Embryonic facial prominence (tissue), 1 donor: ENCODE results near the gene ARHGEF37.

ENCODE experiments used
- DNase-seq: peaks from one replicate; pipeline ENCODE4 v3.0.0-alpha.2; 2016; ENCODE audit errors: extremely low spot score

ARHGEF37 gene

DNA sequence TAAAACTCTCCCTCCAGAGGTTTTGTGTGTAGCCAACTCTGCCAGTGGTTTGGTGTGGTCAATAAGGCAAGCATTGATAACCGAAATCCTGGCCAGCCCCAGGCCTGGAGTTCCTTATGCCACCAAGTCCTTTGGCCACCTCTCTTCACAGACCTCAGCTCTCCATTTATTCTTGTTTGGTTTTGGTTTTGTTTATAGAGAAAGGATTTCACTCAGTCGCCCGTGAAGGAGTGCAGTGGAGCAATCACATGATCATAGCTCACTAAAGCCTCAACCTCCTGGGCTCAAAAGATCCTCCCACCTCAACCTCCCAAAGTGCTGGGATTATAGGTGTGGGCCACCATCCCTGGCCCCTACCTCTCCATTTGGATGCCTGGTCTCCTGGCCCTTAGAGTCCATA lies 93.4 kb downstream of the ARHGEF37 start:
- no peak for DNase-seq

DNA sequence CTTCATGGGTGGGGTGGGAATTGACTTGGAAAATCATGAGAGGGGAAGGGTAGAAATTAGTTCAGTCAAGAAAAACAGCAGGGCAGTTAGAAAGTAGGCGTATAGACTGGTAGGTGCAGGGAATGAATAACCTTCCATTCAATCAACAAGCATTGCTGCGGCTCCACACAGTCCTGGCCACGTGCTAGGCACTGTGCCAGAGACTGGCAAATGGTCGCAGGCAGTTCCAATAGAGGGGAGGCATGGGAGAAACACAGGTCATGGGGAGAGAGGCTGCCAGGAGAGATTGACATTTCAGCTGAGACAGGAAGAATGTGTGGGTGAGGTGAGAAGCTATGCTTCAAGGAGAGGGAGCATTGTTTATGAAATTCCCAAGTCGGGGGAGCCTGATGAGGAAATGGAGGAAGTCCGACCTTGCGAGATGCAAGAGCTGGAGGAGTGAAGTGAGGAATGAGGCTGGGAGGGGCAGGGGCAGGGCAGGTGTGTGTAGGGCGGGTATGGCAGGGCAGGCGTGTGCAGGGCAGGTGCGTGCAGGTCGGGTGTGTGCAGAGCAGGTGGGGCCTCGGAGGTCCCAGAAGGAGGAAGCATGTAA lies 94.4 kb downstream of the ARHGEF37 start:
- DNase-seq, result no peak

DNA sequence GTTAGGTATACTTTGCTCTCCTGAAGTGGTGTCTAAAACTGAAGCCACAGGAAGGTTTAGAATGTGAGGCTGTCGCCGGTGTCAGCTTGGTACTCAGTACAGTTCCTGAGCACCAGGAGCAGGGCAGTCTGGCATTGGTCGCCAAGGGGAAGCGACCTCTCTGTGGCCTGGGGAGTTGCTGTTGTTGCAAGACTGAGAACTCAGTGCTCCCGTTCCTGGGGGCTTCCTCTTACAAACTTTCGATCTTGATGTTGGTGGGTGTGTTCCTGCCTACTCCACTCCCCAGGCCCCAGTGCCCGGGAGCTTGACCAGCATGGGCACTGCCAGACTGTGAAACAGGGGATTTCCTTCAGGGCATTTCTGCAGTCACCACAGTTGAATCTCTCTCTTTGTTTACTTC lies 96.4 kb downstream of the ARHGEF37 start:
- no peak for DNase-seq

DNA sequence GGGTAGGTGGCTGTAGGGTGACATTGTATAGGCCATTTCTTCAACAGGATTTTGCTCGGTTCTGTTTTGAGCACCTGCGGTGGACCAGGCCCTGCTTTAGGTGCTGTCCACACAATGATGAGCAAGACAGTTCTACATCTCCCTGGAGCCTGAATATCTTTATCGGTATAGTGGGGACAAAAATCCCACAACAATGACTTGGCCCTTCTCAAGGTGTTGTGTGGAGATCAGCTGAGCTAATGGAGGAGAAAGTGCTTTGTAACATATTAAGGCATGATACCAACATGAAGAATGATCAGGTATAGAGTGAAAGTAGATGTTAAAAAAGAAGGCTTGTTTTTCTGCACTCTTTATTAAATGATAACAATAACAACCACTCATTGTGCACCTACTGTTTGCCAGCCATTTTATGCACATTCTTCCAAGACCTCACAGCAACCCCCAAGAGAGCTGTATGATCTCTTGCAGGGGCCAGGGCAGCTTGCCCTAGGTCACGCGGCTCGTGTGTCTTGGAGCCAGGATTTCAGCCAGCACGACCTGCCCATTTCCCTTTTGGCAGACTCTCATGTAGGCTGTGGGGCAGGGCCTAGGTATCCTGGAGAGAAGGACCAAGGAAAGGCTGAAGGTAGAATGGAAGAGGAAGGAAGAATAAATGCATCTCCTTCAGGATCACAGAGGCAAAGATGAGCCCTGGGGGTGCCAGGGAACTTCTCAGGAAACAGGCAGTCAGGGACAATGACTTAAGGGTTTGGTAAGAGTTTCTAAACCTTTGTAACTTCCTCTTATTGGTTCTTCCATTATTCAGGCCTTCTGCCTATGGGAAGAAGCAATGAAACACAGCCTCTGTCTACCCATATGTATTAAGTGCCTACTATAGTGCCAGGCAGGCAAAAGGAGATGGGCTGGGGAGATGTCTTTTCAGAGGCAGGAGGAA lies 98.8 kb downstream of the ARHGEF37 start:
- DNase-seq, result no peak

DNA sequence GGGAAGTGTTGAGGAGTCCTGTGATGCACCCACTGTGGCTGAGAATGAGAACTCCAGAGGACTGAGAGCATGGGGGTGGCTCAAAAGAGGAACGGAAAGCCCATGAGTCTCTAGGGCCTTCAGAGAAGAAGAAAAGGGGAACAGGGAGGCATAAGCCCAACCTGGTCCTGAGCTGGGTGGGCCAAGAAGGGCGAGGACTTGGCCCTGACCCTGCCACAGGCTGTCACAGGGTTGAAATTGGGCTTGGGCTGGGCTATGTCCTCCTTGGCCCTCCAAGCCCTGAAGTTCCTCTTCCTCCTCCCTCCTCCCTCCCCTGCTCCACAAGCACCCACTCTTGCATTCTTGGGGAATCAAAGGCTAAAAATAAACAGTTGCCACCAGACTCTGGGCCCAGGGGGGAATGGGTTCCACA lies 99.5 kb downstream of the ARHGEF37 start:
- DNase-seq, result no peak

DNA sequence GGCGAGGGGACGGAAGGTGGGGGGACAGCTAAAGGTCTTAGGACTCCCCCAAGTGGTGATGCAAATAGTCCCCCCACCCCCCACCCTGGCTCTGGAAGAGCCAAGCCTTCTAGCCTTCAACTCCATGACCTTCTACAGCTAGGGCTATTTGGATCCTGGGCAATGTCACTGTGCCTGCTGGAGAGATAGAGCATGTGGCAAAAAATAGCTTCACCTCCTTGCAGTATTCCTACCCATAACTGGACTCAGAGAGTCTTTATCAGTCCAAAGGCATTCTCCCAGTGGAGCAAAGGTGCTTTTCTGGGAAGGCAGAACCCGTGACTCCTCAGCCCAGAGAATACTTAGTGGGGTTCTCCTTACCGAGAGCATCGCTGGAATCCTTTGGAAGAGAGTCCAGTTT lies 100.0 kb downstream of the ARHGEF37 start:
- DNase-seq, result no peak

DNA sequence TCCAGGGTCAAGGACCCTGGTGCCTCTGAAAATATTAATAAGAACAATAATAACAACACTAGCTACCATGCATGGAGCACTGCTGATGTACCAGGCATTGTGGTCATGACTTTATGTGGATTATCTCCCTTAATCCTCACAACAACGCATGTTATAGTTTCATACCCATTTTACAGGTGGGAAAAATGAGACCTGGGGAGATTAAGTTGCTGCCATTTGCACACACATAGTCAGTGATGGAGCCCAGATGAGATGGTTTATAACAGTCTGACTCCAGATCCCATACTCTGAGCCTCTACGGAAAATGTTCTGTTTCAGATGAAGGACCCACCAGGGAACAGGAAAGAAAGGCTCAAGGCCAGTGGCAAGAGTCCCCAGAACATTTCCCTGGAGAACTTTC lies 100.6 kb downstream of the ARHGEF37 start:
- no peak for DNase-seq

DNA sequence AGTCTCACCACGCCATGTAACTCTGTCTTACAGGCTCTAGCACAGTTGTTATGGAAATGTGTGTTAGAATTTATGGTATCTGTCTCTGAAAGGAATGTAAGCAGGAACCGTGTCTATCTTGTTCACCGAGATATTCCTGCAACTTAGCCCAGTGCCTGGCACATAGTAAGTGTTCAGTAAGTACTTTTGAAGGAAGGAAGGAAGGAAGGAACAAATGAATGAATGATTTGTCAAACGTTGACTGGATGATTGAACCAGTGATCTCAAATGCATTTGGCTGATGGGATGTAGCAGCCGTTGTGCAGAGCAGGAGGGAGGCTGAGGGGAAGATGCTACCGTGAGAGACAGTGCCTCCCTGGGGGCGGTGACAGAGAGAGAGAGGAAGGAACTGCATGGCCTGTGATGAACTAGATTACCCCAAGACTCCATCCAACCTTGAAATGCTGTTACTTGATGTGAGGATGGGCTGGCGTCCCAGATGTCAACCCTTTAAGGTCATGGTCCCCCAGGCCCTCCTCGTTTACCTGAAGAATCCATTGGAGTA lies 101.3 kb downstream of the ARHGEF37 start:
- no peak for DNase-seq

DNA sequence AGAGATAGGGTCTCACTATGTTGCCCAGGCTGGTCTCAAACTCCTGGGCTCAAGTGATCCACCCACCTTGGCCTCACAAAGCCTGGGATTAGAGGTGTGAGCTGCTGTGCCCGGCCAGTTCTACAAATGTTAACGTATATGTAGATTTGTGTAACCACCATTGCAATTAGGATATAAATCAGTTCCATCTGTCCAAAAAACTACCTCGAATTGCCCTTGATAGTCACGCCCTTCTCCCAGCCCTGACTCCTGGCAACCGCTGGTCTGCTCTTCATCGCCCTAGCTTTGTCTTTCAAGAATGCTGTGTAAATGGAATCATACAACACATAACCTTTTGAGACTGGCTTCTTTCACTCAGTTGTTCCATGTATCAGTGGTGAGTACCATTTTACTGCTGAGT lies 102.7 kb downstream of the ARHGEF37 start:
- DNase-seq, result no peak

DNA sequence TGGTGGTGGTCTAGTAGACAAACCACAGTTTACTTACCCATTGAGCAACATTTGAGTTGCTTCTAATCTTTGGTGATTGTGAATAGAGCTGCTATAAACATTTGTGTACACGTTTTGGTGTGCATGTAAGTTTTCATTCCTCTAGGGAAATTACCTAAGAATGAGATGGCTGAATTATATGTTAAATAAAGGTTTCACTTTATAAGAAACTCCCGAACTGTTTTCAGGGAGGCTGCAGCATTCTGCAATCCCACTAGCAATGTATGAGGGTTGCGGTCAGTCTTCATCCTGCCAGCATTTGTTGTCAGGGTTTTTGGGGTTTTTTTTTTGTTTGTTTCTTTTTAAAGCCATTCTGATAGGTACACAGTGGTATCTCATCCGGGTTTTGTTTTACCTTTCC lies 103.1 kb downstream of the ARHGEF37 start:
- no peak for DNase-seq
